PC-3 (cell line): ENCODE results near the gene MLPH. TPM values are rescaled to one million over a fixed set of nuclear protein-coding genes. Genes with fewer than 3 reads are reported as not detected.

ENCODE experiments used
- ATAC-seq: fragments of 200-7000 bp; cut with Tn5 transposase; 2 replicates; pipeline ENCODE4 v1.9.1; 2020; ENCODE audit warnings: mild to moderate bottlenecking, moderate library complexity
- BruUV-seq: library from RNA; stranded (reverse); fragments of 400-500 nt; replicated peaks from 2 replicates; lab custom pipeline; 2021; lab: Mats Ljungman, UMichigan
- CTCF ChIA-PET: fragments of 300-600 bp; sonication (Branson Sonifier 250); formaldehyde crosslinking; loops from one replicate; lab custom pipeline; 2022; ENCODE audit warnings: antibody characterized with exemption; lab: Charles Lee
- POLR2A ChIA-PET: fragments of 300-600 bp; sonication (Branson Sonifier 250); formaldehyde crosslinking; loops from one replicate; lab custom pipeline; 2022; ENCODE audit warnings: antibody characterized with exemption; ENCODE audit not compliant: unreplicated experiment; lab: Charles Lee
- DNase-seq: peaks from one replicate; pipeline ENCODE4 v3.0.0-alpha.2; 2015
- H2AFZ ChIP-seq: fragments of 300-600 bp; sonication (generic); 2 replicates; pipeline ENCODE4 v1.6.0; 2016; ENCODE audit warnings: antibody characterized with exemption, low read length
- H3F3A ChIP-seq: fragments of 300-600 bp; sonication (generic); one replicate; pipeline ENCODE4 v1.6.0; 2017; ENCODE audit warnings: antibody characterized with exemption, low read length, control low read depth, mild to moderate bottlenecking; ENCODE audit not compliant: unreplicated experiment
- H3K27ac ChIP-seq: fragments of 300-600 bp; sonication (generic); 2 replicates; pipeline ENCODE4 v1.5.1; 2016; ENCODE audit warnings: mild to moderate bottlenecking, low read length
- H3K27me3 ChIP-seq: fragments of 300-600 bp; sonication (generic); 2 replicates; pipeline ENCODE4 v1.6.1; 2016; ENCODE audit warnings: low read length, mixed read lengths
- H3K36me3 ChIP-seq: fragments of 300-600 bp; sonication (generic); 2 replicates; pipeline ENCODE4 v1.6.1; 2016; ENCODE audit warnings: low read depth, mixed run types, low read length, mixed read lengths
- H3K4me1 ChIP-seq: fragments of 300-600 bp; sonication (generic); 2 replicates; pipeline ENCODE4 v1.5.1; 2016; ENCODE audit warnings: low read length; ENCODE audit not compliant: insufficient read depth
- H3K4me2 ChIP-seq: fragments of 300-600 bp; sonication (generic); 2 replicates; pipeline ENCODE4 v1.6.0; 2016; ENCODE audit warnings: low read length
- H3K4me3 ChIP-seq: fragments of 300-600 bp; sonication (generic); 2 replicates; pipeline ENCODE4 v1.5.1; 2016; ENCODE audit warnings: mild to moderate bottlenecking, low read length, mixed read lengths
- H3K79me2 ChIP-seq: fragments of 300-600 bp; sonication (generic); 2 replicates; pipeline ENCODE4 v1.6.1; 2017; ENCODE audit warnings: low read length, mixed read lengths
- H3K9ac ChIP-seq: fragments of 300-600 bp; sonication (generic); 2 replicates; pipeline ENCODE4 v1.6.0; 2016; ENCODE audit warnings: mild to moderate bottlenecking, low read length
- H3K9me2 ChIP-seq: fragments of 300-600 bp; sonication (generic); replicated peaks from 2 replicates; pipeline ENCODE4 v1.6.1; 2016; ENCODE audit warnings: mixed run types, low read length, mixed read lengths
- H3K9me3 ChIP-seq: fragments of 300-600 bp; sonication (generic); 2 replicates; pipeline ENCODE4 v1.6.1; 2016; ENCODE audit warnings: low read length, mixed read lengths
- H4K20me1 ChIP-seq: fragments of 300-600 bp; sonication (generic); 2 replicates; pipeline ENCODE4 v1.6.1; 2016; ENCODE audit warnings: low read length, mixed read lengths
- CTCF ChIP-seq: fragments of 300-600 bp; sonication (generic); conservative IDR thresholded peaks from 2 replicates; pipeline ENCODE4 v1.5.1; 2017; ENCODE audit warnings: antibody characterized with exemption, low read depth, mild to moderate bottlenecking, low read length
- EZH2 ChIP-seq: fragments of 300-600 bp; sonication (generic); IDR thresholded peaks from one replicate; pipeline ENCODE4 v1.6.1; 2017; ENCODE audit warnings: antibody characterized with exemption, mild to moderate bottlenecking, low read length; ENCODE audit not compliant: unreplicated experiment
- EZH2phosphoT487 ChIP-seq: fragments of 300-600 bp; sonication (generic); IDR thresholded peaks from 2 replicates; pipeline ENCODE4 v1.6.1; 2018; ENCODE audit warnings: mild to moderate bottlenecking, antibody characterized with exemption, low read length, borderline replicate concordance
- intact Hi-C: fragments of 100-400 bp; cut with micrococcal nuclease; formaldehyde crosslinking; loops from 2 replicates; pipeline ENCODE4 v1.9.0; 2023
- total RNA-seq: library from RNA; depleted of rRNA; stranded (reverse); fragments of >200 nt; gene quantifications from 2 replicates; pipeline ENCODE4 v1.2.3, GENCODE V29; 2014

Gene MLPH
- total RNA-seq, 1 experiment from 2014 or later, result 201 TPM

- Histone ChIP-seq H3K4me1 (peaks cover 36% of the 10 kb centered on the region), H3K4me3 (no peak overlapping the region), H4K20me1 (no peaks in the 10 kb centered on the region), H3K9ac (peak overlapping the region; percentile 11; the same call in 1 of the 2 replicates), H2AFZ (no peak overlapping the region), H3K79me2 (no peaks in the 10 kb centered on the region), H3K4me2 (no peak overlapping the region), H3K9me2 (no peaks in the 10 kb centered on the region), H3F3A (no peaks in the 10 kb centered on the region), H3K27me3 (no peaks in the 10 kb centered on the region), H3K27ac (peak overlapping the region; percentile 72), H3K9me3 (no peaks in the 10 kb centered on the region), H3K36me3 (no peaks in the 10 kb centered on the region)
- ATAC-seq, result peak; percentile 82
- no peak for TF ChIP-seq EZH2
- no peak for TF ChIP-seq CTCF
- TF ChIP-seq EZH2phosphoT487, result no peak
- peak; percentile 74 for DNase-seq
- intact Hi-C loops, result no loop called here
- ChIA-PET POLR2A (no interaction called here), CTCF (no interaction called here)
- BruUV-seq, result no TSS peak
Measured at GRCh38 chr2:237459741-237460174, 27.3 kb upstream of the MLPH start.

- ATAC-seq (peak; percentile 37), DNase-seq (peak; percentile 11)
- H3K9ac ChIP-seq, result peak overlapping the region; percentile 72
- no peak for TF ChIP-seq CTCF
- no peak for TF ChIP-seq EZH2phosphoT487
- no peak for TF ChIP-seq EZH2
- H4K20me1 ChIP-seq, result no peaks in the 10 kb centered on the region
- ChIA-PET CTCF (no interaction called here), POLR2A (no interaction called here)
- no peaks in the 10 kb centered on the region for H3K27me3 ChIP-seq
- no peaks in the 10 kb centered on the region for H3K9me2 ChIP-seq
- peak overlapping the region; percentile 51 for H3K4me2 ChIP-seq
- H3K4me3 ChIP-seq, result no peak overlapping the region
- H3K27ac ChIP-seq, result peak overlapping the region; percentile 94
- H3K4me1 ChIP-seq, result peaks cover 29% of the 10 kb centered on the region
- H3F3A ChIP-seq, result no peaks in the 10 kb centered on the region
- no peak overlapping the region for H2AFZ ChIP-seq
- intact Hi-C loops, result loop anchor here (1.0 kb wide), 1 partner anchor 32 kb away; no protein-coding TSS in a partner anchor
- TSS peak; percentile 100 for BruUV-seq
- no peaks in the 10 kb centered on the region for H3K79me2 ChIP-seq
- no peaks in the 10 kb centered on the region for H3K9me3 ChIP-seq
- no peaks in the 10 kb centered on the region for H3K36me3 ChIP-seq
Measured at GRCh38 chr2:237464757-237465391, 22.2 kb upstream of the MLPH start.
